ENCODE results near the gene RNASE2. TPM values are rescaled to one million over a fixed set of nuclear protein-coding genes. Genes with fewer than 3 reads are reported as not detected.

RNASE2 gene
- total RNA-seq, 1 donor from 2014 or later, result not detected

- no peaks in the 10 kb centered on the region for H3K27me3 Mint-ChIP-seq (ENCODE audit: low read depth)
- no peak for TF ChIP-seq CTCF (IDR thresholded peaks at IDR 0.05)
- no peak for DNase-seq (ENCODE audit: low spot score)
- H3K36me3 Mint-ChIP-seq (ENCODE audit: low read depth), result peaks cover 12% of the 10 kb centered on the region
- peaks cover 59% of the 10 kb centered on the region for H3K4me1 Mint-ChIP-seq (ENCODE audit: low read depth)
- no peaks in the 10 kb centered on the region for H3K9me3 Mint-ChIP-seq (ENCODE audit: low read depth)
- H3K27ac Mint-ChIP-seq (ENCODE audit: unreplicated experiment), result peak overlapping the region; percentile 66
- H3K4me3 Mint-ChIP-seq (ENCODE audit: unreplicated experiment), result peak overlapping the region; percentile 19
Measured at GRCh38 chr14:20988717-20989470, 33.6 kb downstream of the RNASE2 start.

- DNase-seq (ENCODE audit: low spot score), result no peak
- Mint-ChIP-seq H3K9me3 (ENCODE audit: low read depth) (no peaks in the 10 kb centered on the region), H3K36me3 (ENCODE audit: low read depth) (peaks cover 15% of the 10 kb centered on the region), H3K4me1 (ENCODE audit: low read depth) (peaks cover 59% of the 10 kb centered on the region), H3K27me3 (ENCODE audit: low read depth) (no peaks in the 10 kb centered on the region), H3K27ac (ENCODE audit: unreplicated experiment) (peak overlapping the region; percentile 90), H3K4me3 (ENCODE audit: unreplicated experiment) (peak overlapping the region; percentile 92)
- TF ChIP-seq CTCF (IDR thresholded peaks at IDR 0.05), result no peak
Measured at GRCh38 chr14:20989471-20989786, 34.1 kb downstream of the RNASE2 start.

- peak; percentile 97 for DNase-seq (ENCODE audit: low spot score)
- Mint-ChIP-seq H3K27me3 (ENCODE audit: low read depth) (no peaks in the 10 kb centered on the region), H3K9me3 (ENCODE audit: low read depth) (no peaks in the 10 kb centered on the region), H3K4me3 (ENCODE audit: unreplicated experiment) (peak within 1 kb of the TSS; percentile 92), H3K36me3 (ENCODE audit: low read depth) (peaks cover 21% of the 10 kb centered on the region), H3K27ac (ENCODE audit: unreplicated experiment) (peak within 1 kb of the TSS; percentile 90), H3K4me1 (ENCODE audit: low read depth) (peaks cover 59% of the 10 kb centered on the region)
- peak; percentile 73 for TF ChIP-seq CTCF (IDR thresholded peaks at IDR 0.05)
Measured at GRCh38 chr14:20989787-20990600, 34.7 kb downstream of the RNASE2 start, which contains the start of gene METTL17. Gene METTL17, plus strand, starts transcription at chr14:20989980. Its CDS starts 23 bp downstream, at chr14:20990003.

- no peaks in the 10 kb centered on the region for H3K27me3 Mint-ChIP-seq (ENCODE audit: low read depth)
- DNase-seq (ENCODE audit: low spot score), result no peak
- peaks cover 36% of the 10 kb centered on the region for H3K36me3 Mint-ChIP-seq (ENCODE audit: low read depth)
- no peak for TF ChIP-seq CTCF (IDR thresholded peaks at IDR 0.05)
- peaks cover 24% of the 10 kb centered on the region for H3K4me1 Mint-ChIP-seq (ENCODE audit: low read depth)
- H3K9me3 Mint-ChIP-seq (ENCODE audit: low read depth), result no peaks in the 10 kb centered on the region
- H3K4me3 Mint-ChIP-seq (ENCODE audit: unreplicated experiment), result no peak overlapping the region
- H3K27ac Mint-ChIP-seq (ENCODE audit: unreplicated experiment), result no peak overlapping the region
Measured at GRCh38 chr14:20996521-20996920, 41.2 kb downstream of the RNASE2 start.

GRCh38 chr14:20997115-20997514, 41.8 kb downstream of the RNASE2 start:
- Mint-ChIP-seq H3K4me1 (ENCODE audit: low read depth) (peaks cover 18% of the 10 kb centered on the region), H3K27me3 (ENCODE audit: low read depth) (no peaks in the 10 kb centered on the region), H3K36me3 (ENCODE audit: low read depth) (peaks cover 32% of the 10 kb centered on the region), H3K27ac (ENCODE audit: unreplicated experiment) (no peak overlapping the region), H3K4me3 (ENCODE audit: unreplicated experiment) (no peak overlapping the region), H3K9me3 (ENCODE audit: low read depth) (no peaks in the 10 kb centered on the region)
- TF ChIP-seq CTCF (IDR thresholded peaks at IDR 0.05), result no peak
- DNase-seq (ENCODE audit: low spot score), result no peak
